ENCODE measurements around the gene ARL5C. TPM values are rescaled to one million over a fixed set of nuclear protein-coding genes. Genes with fewer than 3 reads are reported as not detected.

Gene ARL5C
- total RNA-seq, 1 donor from 2014 or later: not detected

DNA sequence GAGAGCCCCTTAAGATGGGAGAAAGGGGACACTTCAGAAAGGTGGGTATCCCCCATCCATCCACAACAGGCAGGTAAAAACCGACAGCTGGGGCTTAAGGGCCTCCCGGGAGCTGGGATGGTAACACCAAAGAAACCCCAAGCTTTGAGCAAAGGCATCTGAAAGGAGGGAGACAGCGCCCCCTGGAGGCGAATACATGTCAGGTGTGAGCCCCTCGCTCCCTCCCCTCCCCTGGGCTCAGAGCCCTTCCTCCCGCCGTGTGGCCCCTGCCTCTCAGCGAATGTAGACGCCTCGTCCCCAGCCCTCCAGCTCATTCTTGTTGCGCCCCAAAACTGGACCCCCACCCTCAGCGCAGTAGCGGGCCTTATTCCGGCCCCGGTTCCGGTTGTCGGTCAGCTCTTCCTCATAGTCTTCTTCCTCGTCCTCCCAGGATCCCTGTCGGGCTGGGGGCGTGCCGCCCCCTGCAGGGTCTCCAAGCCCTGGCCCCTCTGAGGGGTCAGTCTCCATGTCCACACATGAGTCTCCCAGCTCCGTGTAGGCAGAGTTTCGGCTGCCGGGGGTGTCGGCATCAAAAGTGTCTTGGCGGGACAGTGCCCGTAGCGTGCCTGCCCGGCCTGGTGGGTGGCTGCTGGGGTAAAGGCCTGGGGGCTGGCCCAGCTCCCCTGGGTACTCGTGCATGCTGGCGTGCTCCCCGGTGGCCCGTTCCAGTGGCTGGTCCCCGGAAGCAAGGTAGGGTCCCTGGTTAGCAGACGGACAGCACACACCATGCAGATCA, 9.1 kb upstream of the ARL5C start:
- TF ChIP-seq CTCF (conservative IDR thresholded peaks at IDR 0.05): peak; percentile 88
- H3K4me3 Mint-ChIP-seq: peak overlapping the region; percentile 12
- peak; percentile 78 for DNase-seq (ENCODE audit: low read depth, low spot score)
- no peak overlapping the region for H3K27ac Mint-ChIP-seq (ENCODE audit: unreplicated experiment)
- peaks cover 14% of the 10 kb centered on the region for H3K36me3 Mint-ChIP-seq (ENCODE audit: low read depth)
- peaks cover 8% of the 10 kb centered on the region for H3K4me1 Mint-ChIP-seq
- no peaks in the 10 kb centered on the region for H3K27me3 Mint-ChIP-seq (ENCODE audit: low read depth)
- no peaks in the 10 kb centered on the region for H3K9me3 Mint-ChIP-seq

- peaks cover 4% of the 10 kb centered on the region for H3K27me3 Mint-ChIP-seq (ENCODE audit: low read depth)
- peaks cover 3% of the 10 kb centered on the region for H3K9me3 Mint-ChIP-seq
- peaks cover 16% of the 10 kb centered on the region for H3K36me3 Mint-ChIP-seq (ENCODE audit: low read depth)
- no peak overlapping the region for H3K4me3 Mint-ChIP-seq
- TF ChIP-seq CTCF (conservative IDR thresholded peaks at IDR 0.05): no peak
- peaks cover 8% of the 10 kb centered on the region for H3K4me1 Mint-ChIP-seq
- H3K27ac Mint-ChIP-seq (ENCODE audit: unreplicated experiment): no peak overlapping the region
- DNase-seq (ENCODE audit: low read depth, low spot score): no peak
These were observed 7.7 kb upstream of the ARL5C start for GRCh38 chr17:39173526-39174274.

GRCh38 chr17:39173080-39173479, 7.1 kb upstream of the ARL5C start:
- Mint-ChIP-seq H3K36me3 (ENCODE audit: low read depth) (peaks cover 14% of the 10 kb centered on the region), H3K27me3 (ENCODE audit: low read depth) (peaks cover 4% of the 10 kb centered on the region), H3K27ac (ENCODE audit: unreplicated experiment) (no peak overlapping the region), H3K9me3 (peaks cover 5% of the 10 kb centered on the region), H3K4me1 (peaks cover 8% of the 10 kb centered on the region), H3K4me3 (no peak overlapping the region)
- TF ChIP-seq CTCF (conservative IDR thresholded peaks at IDR 0.05): no peak
- no peak for DNase-seq (ENCODE audit: low read depth, low spot score)

GRCh38 chr17:39171933-39172332, 6.0 kb upstream of the ARL5C start:
- Mint-ChIP-seq H3K27ac (ENCODE audit: unreplicated experiment) (no peak overlapping the region), H3K9me3 (peaks cover 5% of the 10 kb centered on the region)

DNA sequence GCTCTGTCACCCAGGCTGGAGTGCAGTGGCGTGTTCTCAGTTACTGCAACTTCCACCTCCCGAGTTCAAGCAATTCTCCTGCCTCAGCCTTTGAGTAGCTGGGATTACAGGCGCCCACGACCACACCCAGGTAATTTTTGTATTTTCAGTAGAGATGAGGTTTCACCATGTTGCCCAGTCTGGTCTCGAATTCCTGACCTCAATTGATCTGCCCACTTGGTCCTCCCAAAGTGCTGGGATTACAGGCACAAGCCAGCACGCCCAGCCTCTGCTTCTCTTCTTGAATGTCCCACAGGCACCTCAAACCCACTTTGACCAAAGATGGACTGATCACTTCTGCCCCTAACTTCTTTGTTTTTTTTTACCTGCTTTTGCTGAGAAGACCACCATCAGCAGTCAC, 4.6 kb upstream of the ARL5C start:
- Mint-ChIP-seq H3K4me3 (no peak overlapping the region), H3K27me3 (ENCODE audit: low read depth) (peaks cover 24% of the 10 kb centered on the region), H3K9me3 (peaks cover 5% of the 10 kb centered on the region), H3K27ac (ENCODE audit: unreplicated experiment) (no peak overlapping the region), H3K36me3 (ENCODE audit: low read depth) (peaks cover 3% of the 10 kb centered on the region), H3K4me1 (peaks cover 8% of the 10 kb centered on the region)
- no peak for TF ChIP-seq CTCF (conservative IDR thresholded peaks at IDR 0.05)
- no peak for DNase-seq (ENCODE audit: low read depth, low spot score)

More at GRCh38 chr17:39171933-39172332, 6.0 kb upstream of the ARL5C start:
- TF ChIP-seq CTCF (conservative IDR thresholded peaks at IDR 0.05): no peak
- H3K36me3 Mint-ChIP-seq (ENCODE audit: low read depth): peaks cover 11% of the 10 kb centered on the region
- H3K27me3 Mint-ChIP-seq (ENCODE audit: low read depth): peaks cover 10% of the 10 kb centered on the region
- H3K4me1 Mint-ChIP-seq: peaks cover 8% of the 10 kb centered on the region
- H3K4me3 Mint-ChIP-seq: no peak overlapping the region
- no peak for DNase-seq (ENCODE audit: low read depth, low spot score)
